IMR-90 (cell line): ENCODE results near the gene SH3RF1. TPM values are rescaled to one million over a fixed set of nuclear protein-coding genes. Genes with fewer than 3 reads are reported as not detected.

Source experiments
- ATAC-seq: fragments of 200-7000 bp; cut with Tn5 transposase; 2 replicates; pipeline ENCODE4 v1.9.1; 2020; ENCODE audit warnings: low read depth, mild to moderate bottlenecking, moderate library complexity
- BruUV-seq: library from RNA; stranded (reverse); fragments of 400-500 nt; replicated peaks from 2 replicates; lab custom pipeline; 2021; lab: Mats Ljungman, UMichigan
- CTCF ChIA-PET: fragments of 300-600 bp; formaldehyde crosslinking; extraction: SDS; loops from one replicate; lab custom pipeline; 2021; ENCODE audit warnings: antibody characterized with exemption; lab: Yijun Ruan, JAX
- POLR2A ChIA-PET: fragments of 300-600 bp; sonication (Branson Sonifier 250); formaldehyde crosslinking; loops from one replicate; lab custom pipeline; 2022; ENCODE audit warnings: antibody characterized with exemption; ENCODE audit not compliant: unreplicated experiment; lab: Charles Lee
- DNase-seq: peaks from one replicate; pipeline ENCODE4 v3.0.0; 2013
- H2AFZ ChIP-seq: replicated peaks from 2 replicates; pipeline ENCODE3; 2013; ENCODE audit warnings: low read length, mild to moderate bottlenecking; ENCODE audit not compliant: poor library complexity
- H2AK5ac ChIP-seq: 2 replicates; pipeline ENCODE4 v1.6.1; 2013; ENCODE audit warnings: low read depth, low read length, inconsistent platforms
- H2AK9ac ChIP-seq: replicated peaks from 2 replicates; pipeline ENCODE3; 2013; ENCODE audit warnings: mild to moderate bottlenecking, low read depth, low read length, moderate library complexity; ENCODE audit not compliant: poor library complexity
- H2BK120ac ChIP-seq: 2 replicates; pipeline ENCODE4 v1.6.1; 2013; ENCODE audit warnings: low read depth, low read length, inconsistent platforms
- H2BK15ac ChIP-seq: 3 replicates; pipeline ENCODE4 v1.6.1; 2013; ENCODE audit warnings: low read depth, low read length, inconsistent platforms
- H2BK20ac ChIP-seq: 2 replicates; pipeline ENCODE4 v1.6.1; 2013; ENCODE audit warnings: low read depth, mild to moderate bottlenecking, inconsistent platforms, low read length, moderate library complexity
- H2BK5ac ChIP-seq: 2 replicates; pipeline ENCODE4 v1.6.1; 2013; ENCODE audit warnings: mild to moderate bottlenecking, low read depth, low read length, inconsistent platforms; ENCODE audit not compliant: poor library complexity, severe bottlenecking
- H3K14ac ChIP-seq: replicated peaks from 2 replicates; pipeline ENCODE4 v1.6.1; 2013; ENCODE audit warnings: low read depth, low read length, inconsistent platforms
- H3K18ac ChIP-seq: 2 replicates; pipeline ENCODE4 v1.6.1; 2013; ENCODE audit warnings: low read depth, low read length, control low read depth
- H3K23ac ChIP-seq: 2 replicates; pipeline ENCODE4 v1.6.1; 2013; ENCODE audit warnings: low read depth, low read length, inconsistent platforms
- H3K27ac ChIP-seq: 2 replicates; pipeline ENCODE4 v1.5.1; 2013; ENCODE audit warnings: mild to moderate bottlenecking, control low read depth, low read length; ENCODE audit not compliant: insufficient read depth
- H3K27me3 ChIP-seq: 2 replicates; pipeline ENCODE4 v1.6.1; 2013; ENCODE audit warnings: low read length; ENCODE audit not compliant: control insufficient read depth, insufficient read depth
- H3K36me3 ChIP-seq: 2 replicates; pipeline ENCODE4 v1.6.1; 2013; ENCODE audit warnings: low read length, mixed read lengths; ENCODE audit not compliant: control insufficient read depth, insufficient read depth
- H3K4ac ChIP-seq: 2 replicates; pipeline ENCODE4 v1.6.1; 2013; ENCODE audit warnings: low read depth, low read length, inconsistent platforms
- H3K4me1 ChIP-seq: 2 replicates; pipeline ENCODE4 v1.6.1; 2013; ENCODE audit warnings: low read length, mixed read lengths; ENCODE audit not compliant: control insufficient read depth, insufficient read depth
- H3K4me2 ChIP-seq: 2 replicates; pipeline ENCODE4 v1.6.1; 2013; ENCODE audit warnings: low read depth, mild to moderate bottlenecking, control low read depth, low read length, moderate library complexity
- H3K4me3 ChIP-seq: 2 replicates; pipeline ENCODE4 v1.5.1; 2013; ENCODE audit warnings: low read depth, mild to moderate bottlenecking, control low read depth, low read length, moderate library complexity; ENCODE audit not compliant: insufficient read depth
- H3K56ac ChIP-seq: 2 replicates; pipeline ENCODE4 v1.6.1; 2013; ENCODE audit warnings: low read length, inconsistent platforms; ENCODE audit not compliant: insufficient read depth; ENCODE audit errors: extremely low read depth
- H3K79me1 ChIP-seq, 2 experiments: 2 replicates each; pipeline ENCODE4 v1.6.1; 2013; ENCODE audit warnings: low read length in 2 of 2, inconsistent platforms in 1 of 2, low read depth in 1 of 2
- H3K9ac ChIP-seq: 2 replicates; pipeline ENCODE4 v1.6.1; 2013; ENCODE audit warnings: low read depth, low read length, control low read depth
- H3K9me1 ChIP-seq: 2 replicates; pipeline ENCODE4 v1.6.1; 2013; ENCODE audit warnings: low read length, inconsistent platforms; ENCODE audit not compliant: insufficient read depth
- H3K9me3 ChIP-seq: 2 replicates; pipeline ENCODE4 v1.6.1; 2013; ENCODE audit warnings: low read length; ENCODE audit not compliant: control insufficient read depth, insufficient read depth
- H4K20me1 ChIP-seq: 2 replicates; pipeline ENCODE4 v1.6.1; 2013; ENCODE audit warnings: low read length, inconsistent platforms; ENCODE audit not compliant: insufficient read depth
- H4K5ac ChIP-seq: 2 replicates; pipeline ENCODE4 v1.6.1; 2013; ENCODE audit warnings: mild to moderate bottlenecking, low read depth, low read length, control low read depth
- H4K8ac ChIP-seq, 2 experiments: 2 replicates each; pipeline ENCODE4 v1.6.1; 2013; ENCODE audit warnings: low read depth in 2 of 2, low read length in 2 of 2, control low read depth in 1 of 2, inconsistent platforms in 1 of 2
- H4K91ac ChIP-seq: 2 replicates; pipeline ENCODE4 v1.6.1; 2013; ENCODE audit warnings: low read depth, low read length, inconsistent platforms; ENCODE audit not compliant: insufficient read depth
- CEBPB ChIP-seq: IDR thresholded peaks from 2 replicates; pipeline ENCODE4 v1.6.1; 2012; ENCODE audit warnings: low read depth, low read length, improper control_type of control experiment
- FOS ChIP-seq: fragments of 150-350 bp; IDR thresholded peaks from 2 replicates; pipeline ENCODE4 v1.6.1; 2016; ENCODE audit warnings: low read depth, low read length
- MAZ ChIP-seq: IDR thresholded peaks from 2 replicates; pipeline ENCODE4 v1.6.1; 2012; ENCODE audit warnings: low read depth, mild to moderate bottlenecking, low read length, improper control_type of control experiment, moderate library complexity, borderline replicate concordance
- NFE2L2 ChIP-seq: fragments of 150-350 bp; IDR thresholded peaks from 2 replicates; pipeline ENCODE4 v1.6.1; 2016; ENCODE audit warnings: low read depth, mild to moderate bottlenecking, low read length
- RAD21 ChIP-seq: IDR thresholded peaks from 2 replicates; pipeline ENCODE4 v1.6.1; 2012; ENCODE audit warnings: low read length, improper control_type of control experiment
- SMC3 ChIP-seq: fragments of 150-350 bp; IDR thresholded peaks from 2 replicates; pipeline ENCODE4 v1.6.1; 2016; ENCODE audit warnings: low read depth, mild to moderate bottlenecking, antibody characterized with exemption, low read length, moderate library complexity
- WGBS, 2 experiments: methylation state at CpG; one replicate each; pipeline versions ENCODE4 v1.1.5 to v1.1.7; 2013; ENCODE audit warnings: missing lambda C conversion rate in 2 of 2; ENCODE audit not compliant: insufficient read length in 1 of 2; ENCODE audit errors: extremely low coverage in 2 of 2; 5-methylcytosine and 5-hydroxymethylcytosine counted together
- dilution Hi-C: fragments of 300-500 bp; cut with HindIII; formaldehyde crosslinking; loops from one replicate; pipeline ENCODE4 v1.14.3; 2018; ENCODE audit warnings: low sequenced_read_pairs; ENCODE audit not compliant: unreplicated experiment
- in situ Hi-C: fragments of 300-500 bp; cut with MboI; formaldehyde crosslinking; loops from 3 replicates; pipeline ENCODE4 v1.14.3; 2019; ENCODE audit warnings: low sequenced_read_pairs, inconsistent platforms, mixed read lengths
- intact Hi-C: fragments of 100-400 bp; cut with micrococcal nuclease; formaldehyde crosslinking; loops from 2 replicates; pipeline ENCODE4 v1.10.0; 2022
- polyA plus RNA-seq, 3 experiments: library from polyadenylated mRNA; depleted of rRNA; stranded (reverse); fragments of >200 nt; gene quantifications; 2 replicates each; pipeline ENCODE4 v1.2.3, GENCODE V29; 2012; ENCODE audit warnings: low replicate concordance in 1 of 3
- total RNA-seq: library from RNA; depleted of rRNA; stranded (reverse); fragments of >200 nt; gene quantifications from 2 replicates; pipeline ENCODE4 v1.2.3, GENCODE V29; 2012

The SH3RF1 gene
- total and polyA plus RNA-seq, 2 of the 4 experiments (the other 2 are of a cell fraction), result 22.0 to 29.8 TPM

DNA sequence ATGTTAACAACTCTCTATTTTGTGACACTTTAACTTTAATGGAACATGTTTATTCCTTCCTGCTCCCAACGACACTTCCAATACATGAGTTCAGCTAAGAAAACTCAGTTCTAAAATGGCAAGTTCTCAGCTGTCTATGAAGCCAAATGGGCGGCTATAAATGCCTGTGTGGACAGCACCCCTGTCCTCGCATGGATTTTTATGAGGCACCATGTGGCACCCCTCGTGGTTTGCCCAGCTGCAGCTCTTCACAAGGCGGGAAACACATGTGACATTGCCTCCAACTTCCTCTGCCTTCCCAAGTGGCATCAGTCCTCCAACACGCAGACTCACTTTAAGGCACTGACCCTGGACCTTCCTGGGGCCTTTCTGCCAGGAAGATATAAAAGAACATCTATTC lies 48.0 kb downstream of the SH3RF1 start (continued):
- TF ChIP-seq SMC3, result no peak

DNA sequence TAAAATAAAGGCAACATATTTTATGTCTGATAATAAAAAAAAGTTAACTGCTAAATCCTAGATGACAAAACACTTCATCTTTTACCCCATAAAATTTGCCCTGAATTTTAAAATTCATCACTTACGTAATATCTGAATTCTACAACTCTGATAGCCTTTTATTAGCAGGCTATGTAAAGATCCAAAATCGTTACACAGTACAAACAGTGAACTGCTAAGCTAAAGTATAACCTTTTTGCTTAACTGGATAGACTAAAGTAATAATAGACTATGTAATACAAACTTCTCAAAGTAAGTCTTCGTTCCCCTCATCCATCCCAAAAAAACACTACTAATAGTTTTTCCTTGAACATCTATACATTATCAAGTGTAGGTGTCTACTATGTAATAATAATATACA lies 49.1 kb downstream of the SH3RF1 start:
- peaks cover 26 to 74% of the 10 kb centered on the region in 2 experiments for H3K79me1 ChIP-seq
- H3K4ac ChIP-seq, result no peak overlapping the region
- 100% methylated on average over 1 of the region's 3 CpGs; no CpG with 5 or more reads in 1 of the 2 experiments for WGBS, 2 experiments
- H3K27ac ChIP-seq, result no peak overlapping the region
- POLR2A ChIA-PET, result interaction anchor here (0.6 kb wide), 1 partner anchor 112 kb away, joined by 3 read pairs; no protein-coding TSS in a partner anchor
- no peak overlapping the region for H3K4me2 ChIP-seq
- no peak overlapping the region for H2BK120ac ChIP-seq
- no peak overlapping the region for H2BK15ac ChIP-seq
- H3K36me3 ChIP-seq, result no peaks in the 10 kb centered on the region
- no peak overlapping the region for H3K4me3 ChIP-seq
- H4K91ac ChIP-seq, result no peak overlapping the region
- H3K23ac ChIP-seq, result no peak overlapping the region
- H2AK9ac ChIP-seq, result no peak overlapping the region
- H3K9me3 ChIP-seq, result no peaks in the 10 kb centered on the region
- no peak for TF ChIP-seq NFE2L2
- 0 out of 2 replicates have a peak, but pooled peaks have one; percentile 16 for TF ChIP-seq CEBPB
- TF ChIP-seq RAD21, result no peak
- no peak for TF ChIP-seq FOS
- no peak for TF ChIP-seq MAZ
- no peak overlapping the region for H2AFZ ChIP-seq
- BruUV-seq, result no TSS peak
- H2AK5ac ChIP-seq, result no peak overlapping the region
- H4K20me1 ChIP-seq, result peaks cover 31% of the 10 kb centered on the region; the same call in 1 of the 2 replicates
- no peak overlapping the region for H3K9ac ChIP-seq
- H2BK20ac ChIP-seq, result no peak overlapping the region
- in situ Hi-C loops (no loop called here), intact Hi-C loops (no loop called here), dilution Hi-C loops (no loop called here)
- CTCF ChIA-PET, result no interaction called here
- H3K27me3 ChIP-seq, result no peaks in the 10 kb centered on the region
- peaks cover 26% of the 10 kb centered on the region for H3K4me1 ChIP-seq
- no peak overlapping the region for H3K18ac ChIP-seq
- no peak for ATAC-seq
- H4K8ac ChIP-seq, result no peak overlapping the region
- H3K56ac ChIP-seq, result no peak overlapping the region
- H2BK5ac ChIP-seq, result peak overlapping the region; percentile 52
- peaks cover 35% of the 10 kb centered on the region for H3K9me1 ChIP-seq
- no peak for DNase-seq
- no peak overlapping the region for H4K5ac ChIP-seq
- H3K14ac ChIP-seq, result no peak overlapping the region
